K562 (cell line): ENCODE measurements around the gene DLG4. TPM values are rescaled to one million over a fixed set of nuclear protein-coding genes. Genes with fewer than 3 reads are reported as not detected.

Experiments used
- CREM ChIP-seq: IDR thresholded peaks from 2 replicates; pipeline ENCODE4 v1.6.1; 2014; ENCODE audit warnings: antibody characterized with exemption, low read depth
- ELK3 ChIP-seq: fragments of 450-650 bp; formaldehyde crosslinking; IDR thresholded peaks from 2 replicates; pipeline ENCODE4 v1.4.0; 2020; ENCODE audit warnings: mild to moderate bottlenecking
- FOXJ3 ChIP-seq: sonication (generic); formaldehyde crosslinking; IDR thresholded peaks from 2 replicates; pipeline ENCODE4 v1.4.0; 2020; ENCODE audit warnings: mild to moderate bottlenecking, missing genetic modification reagents
- GABPB1 ChIP-seq: sonication (generic); formaldehyde crosslinking; IDR thresholded peaks from 2 replicates; pipeline ENCODE4 v1.8.0; 2022; ENCODE audit warnings: mild to moderate bottlenecking, missing genetic modification reagents
- HNRNPLL ChIP-seq: fragments of 200-400 bp; formaldehyde crosslinking; IDR thresholded peaks from 2 replicates; pipeline ENCODE4 v1.6.1; 2017; ENCODE audit warnings: low read length, low read depth, mild to moderate bottlenecking; ENCODE audit not compliant: poor library complexity, severe bottlenecking
- KLF16 ChIP-seq: IDR thresholded peaks from 2 replicates; pipeline ENCODE4 v1.6.1; 2016; ENCODE audit warnings: antibody characterized with exemption
- MTA3 ChIP-seq: fragments of 450-650 bp; formaldehyde crosslinking; IDR thresholded peaks from 2 replicates; pipeline ENCODE4 v1.6.1; 2017; ENCODE audit warnings: mild to moderate bottlenecking, borderline replicate concordance
- NR2C1 ChIP-seq, 2 experiments: fragments of 450-650 bp; IDR thresholded peaks; 2 replicates each; pipeline ENCODE4 v1.6.1; 2017; ENCODE audit warnings: mild to moderate bottlenecking in 2 of 2, antibody characterized with exemption in 1 of 2, inconsistent platforms in 1 of 2, missing compliant biosample characterization in 1 of 2, missing genetic modification characterization in 1 of 2
- PHF8 ChIP-seq: fragments of 200-600 bp; sonication (generic); IDR thresholded peaks from 2 replicates; pipeline ENCODE4 v1.6.1; 2012; ENCODE audit warnings: mixed run types, mild to moderate bottlenecking, inconsistent platforms, low read length, moderate library complexity, borderline replicate concordance
- SIN3A ChIP-seq, 2 experiments: fragments of 150-350 bp in 1 of 2; IDR thresholded peaks; 2 replicates each; pipeline ENCODE4 v1.6.1; 2011 to 2016; ENCODE audit warnings: borderline replicate concordance in 2 of 2, low read depth in 2 of 2, low read length in 2 of 2, mild to moderate bottlenecking in 2 of 2, moderate library complexity in 2 of 2; ENCODE audit not compliant: control insufficient read depth in 1 of 2
- TBP ChIP-seq: optimal IDR thresholded peaks from 2 replicates; pipeline ENCODE3; 2011; ENCODE audit warnings: low read depth, low read length, improper control_type of control experiment
- TRIM24 ChIP-seq, 2 experiments: fragments of 450-650 bp; IDR thresholded peaks; 2 replicates each; pipeline ENCODE4 v1.6.1; 2016
- XRCC5 ChIP-seq: fragments of 200-400 bp; formaldehyde crosslinking; IDR thresholded peaks from 2 replicates; pipeline ENCODE4 v1.6.1; 2017; ENCODE audit warnings: low read depth, mild to moderate bottlenecking, low read length
- YY1 ChIP-seq, 3 experiments: IDR thresholded peaks; 2 replicates each; pipeline ENCODE4 v1.6.1; 2011; ENCODE audit warnings: low read length in 2 of 3, mild to moderate bottlenecking in 2 of 3, moderate library complexity in 2 of 3, borderline replicate concordance in 1 of 3, control low read depth in 1 of 3, low read depth in 1 of 3; ENCODE audit not compliant: insufficient read depth in 3 of 3, insufficient replicate concordance in 2 of 3, control insufficient read depth in 1 of 3, insufficient read length in 1 of 3; ENCODE audit errors: extremely low read depth in 1 of 3
- ZFP30 ChIP-seq: fragments of 250-450 bp; sonication (Bioruptor Pico); IDR thresholded peaks from 2 replicates; pipeline ENCODE4 v1.8.0; 2022; ENCODE audit warnings: moderate library complexity, mild to moderate bottlenecking, inconsistent platforms, borderline replicate concordance
- ZFX ChIP-seq: sonication (generic); formaldehyde crosslinking; IDR thresholded peaks from 2 replicates; pipeline ENCODE4 v1.8.0; 2022; ENCODE audit warnings: mild to moderate bottlenecking, missing genetic modification reagents, moderate library complexity
- ZNF143 ChIP-seq: sonication (generic); formaldehyde crosslinking; IDR thresholded peaks from 2 replicates; pipeline ENCODE4 v1.9.0; 2022; ENCODE audit warnings: mild to moderate bottlenecking, missing genetic modification reagents
- polyA plus RNA-seq, 8 experiments: library from polyadenylated mRNA; depleted of rRNA in 4 of 8; stranded (reverse) in 5 of 8; unstranded in 3 of 8; fragments of >200 nt; fragmentation: Nextera tagmentation in 2 of 8; fragmentation: Illumina TruSeq in 1 of 8; extraction: Ambion mirVana in 2 of 8; extraction: Trizol in 1 of 8; gene quantifications; 2 replicates each; pipeline versions ENCODE4 v1.2.1 to v1.2.3, GENCODE V29; 2011 to 2014; ENCODE audit warnings: inconsistent platforms in 1 of 8, missing spikeins in 1 of 8
- total RNA-seq, 7 experiments: library from RNA; depleted of rRNA in 6 of 7; stranded (reverse); fragments of >200 nt in 6 of 7; fragmentation: Illumina TruSeq in 2 of 7; extraction: Trizol in 2 of 7; gene quantifications; 2 replicates each; pipeline versions ENCODE4 v1.2.1 to v1.2.3, GENCODE V29; 2011 to 2021; ENCODE audit warnings: low replicate concordance in 1 of 7
- TF ChIP-seq, protein P1 (sequence below): fragments of 250-450 bp; sonication (Bioruptor Pico); IDR thresholded peaks from 2 replicates; pipeline ENCODE4 v1.8.0; 2021; ENCODE audit warnings: moderate library complexity, mild to moderate bottlenecking, inconsistent platforms
- TF ChIP-seq, protein P2 (sequence below), 2 experiments: IDR thresholded peaks; 2 replicates each; pipeline ENCODE4 v1.6.1; 2011; ENCODE audit warnings: borderline replicate concordance in 1 of 2, control low read depth in 1 of 2, low read depth in 1 of 2, low read length in 1 of 2, mild to moderate bottlenecking in 1 of 2, mixed read lengths in 1 of 2, moderate library complexity in 1 of 2; ENCODE audit not compliant: insufficient read depth in 1 of 2, insufficient read length in 1 of 2, poor library complexity in 1 of 2, severe bottlenecking in 1 of 2; ENCODE audit errors: extremely low read depth in 1 of 2

Gene DLG4
- total and polyA plus RNA-seq, 9 of the 15 experiments (the other 6 are each of a cell fraction or from before 2014, with no cell fraction given): 0.03 to 12.0 (median 4.1) TPM

DNA sequence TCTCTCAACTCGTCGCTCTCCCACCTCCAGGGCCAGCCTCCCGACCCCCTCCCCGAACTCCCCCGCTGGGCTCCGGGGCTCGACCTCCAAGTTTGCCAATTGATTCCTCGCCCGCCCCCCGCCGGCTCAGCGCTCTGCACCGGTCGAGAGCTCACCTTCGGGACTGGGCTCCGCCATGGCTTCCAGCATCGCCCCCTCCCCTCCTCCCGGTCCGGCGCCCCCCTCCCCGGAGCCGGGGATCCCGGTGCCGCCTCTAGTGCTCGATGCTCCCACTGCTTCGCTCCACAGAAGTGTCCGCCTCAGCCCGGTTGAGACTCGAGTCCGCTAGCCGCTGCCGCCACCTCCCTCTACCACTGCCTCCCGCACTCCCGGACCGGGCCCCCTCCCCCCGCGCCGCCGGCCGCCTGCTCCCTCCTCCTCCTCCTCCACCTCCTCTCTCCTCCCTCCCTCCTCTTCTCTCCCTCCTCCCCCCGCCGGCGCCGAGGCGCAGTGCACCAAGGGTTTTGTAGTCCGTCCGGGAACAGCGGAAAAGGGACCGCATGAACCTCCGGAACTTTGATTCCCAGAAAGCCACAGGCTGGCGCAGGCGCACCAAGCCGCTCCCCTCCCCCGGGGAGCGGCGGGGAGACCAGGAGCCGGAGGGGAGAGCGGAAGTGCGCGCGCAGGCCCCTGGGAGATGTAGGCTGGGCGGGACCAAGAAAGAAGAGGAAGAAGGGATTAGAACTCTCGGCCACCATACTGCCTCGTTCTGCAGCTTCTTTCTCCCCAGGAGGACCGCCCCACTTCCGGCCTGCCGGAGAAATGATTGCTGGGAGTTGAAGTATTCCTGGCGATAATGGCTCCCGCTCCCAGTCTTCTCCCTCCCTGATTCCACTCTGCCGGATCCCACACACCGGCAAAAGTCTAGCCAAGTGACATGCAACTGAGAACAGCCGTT lies 19.7 kb upstream of the DLG4 start, which contains the start of gene PHF23 (continued):
- TF ChIP-seq, protein P1, sequence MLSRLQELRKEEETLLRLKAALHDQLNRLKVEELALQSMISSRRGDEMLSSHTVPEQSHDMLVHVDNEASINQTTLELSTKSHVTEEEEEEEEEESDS (CRISPR knock-in tag): no peak
- TF ChIP-seq SIN3A (IDR thresholded peaks at IDR 0.05; ENCODE audit: borderline replicate concordance in 2 of 2, control insufficient read depth in 1 of 2, low read depth in 2 of 2, low read length in 2 of 2) (no peak; a peak in 1 of 4 replicates), TRIM24 (IDR thresholded peaks at IDR 0.05) (peak in 1 of 2 experiments; percentile 3; a peak in 1 of 4 replicates), MTA3 (peak; percentile 78), XRCC5 (no peak), YY1 (IDR thresholded peaks at IDR 0.05; ENCODE audit: borderline replicate concordance in 1 of 3, control insufficient read depth in 1 of 3, extremely low read depth in 1 of 3, insufficient read depth in 3 of 3, insufficient read length in 1 of 3, insufficient replicate concordance in 2 of 3, low read depth in 1 of 3, low read length in 2 of 3) (peak; percentile 20 to 88 (median 82)), NR2C1 (IDR thresholded peaks at IDR 0.05) (peak; percentile 10; the same call in 1 of the 2 replicates), NR2C1 (tag; IDR thresholded peaks at IDR 0.05) (peak; percentile 67), ELK3 (CRISPR knock-in tag) (no peak), KLF16 (0 out of 2 replicates have a peak, but pooled peaks have one; percentile 13), TBP (peak; percentile 22), PHF8 (peak; percentile 39; the same call in 1 of the 2 replicates), GABPB1 (CRISPR knock-in tag) (peak; percentile 97), HNRNPLL (peak; percentile 90), ZFX (CRISPR knock-in tag) (peak; percentile 34; the same call in 1 of the 2 replicates), ZNF143 (CRISPR knock-in tag) (peak; percentile 89), ZFP30 (no peak), CREM (peak; percentile 79), FOXJ3 (CRISPR knock-in tag) (no peak)
- TF ChIP-seq, protein P2, sequence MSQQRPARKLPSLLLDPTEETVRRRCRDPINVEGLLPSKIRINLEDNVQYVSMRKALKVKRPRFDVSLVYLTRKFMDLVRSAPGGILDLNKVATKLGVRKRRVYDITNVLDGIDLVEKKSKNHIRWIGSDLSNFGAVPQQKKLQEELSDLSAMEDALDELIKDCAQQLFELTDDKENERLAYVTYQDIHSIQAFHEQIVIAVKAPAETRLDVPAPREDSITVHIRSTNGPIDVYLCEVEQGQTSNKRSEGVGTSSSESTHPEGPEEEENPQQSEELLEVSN (IDR thresholded peaks at IDR 0.05; ENCODE audit: borderline replicate concordance in 1 of 2, extremely low read depth in 1 of 2, insufficient read depth in 1 of 2, insufficient read length in 1 of 2, low read depth in 1 of 2, low read length in 1 of 2, poor library complexity in 1 of 2, severe bottlenecking in 1 of 2): peak in 1 of 2 experiments; percentile 43
